ENCODE results near the gene CABP4. TPM values are rescaled to one million over a fixed set of nuclear protein-coding genes. Genes with fewer than 3 reads are reported as not detected.
A peak's percentile ranks its signal among the peaks of the same experiment; 100 is the strongest.
"Not testable (repeated sequence)": the region's sequence is repeated elsewhere in the genome, so short reads cannot be mapped to it uniquely, and the experiment has no call there.

The CABP4 gene
- total RNA-seq, 1 donor from 2014 or later, result 0.96 TPM

- DNase-seq (ENCODE audit: low spot score), result no peak
These were observed 1.1 kb upstream of the CABP4 start for GRCh38 chr11:67453816-67454732.

- no peak for DNase-seq (ENCODE audit: low spot score)
These were observed 1.0 kb downstream of the CABP4 start for GRCh38 chr11:67456068-67456705.

- DNase-seq (ENCODE audit: low spot score), result no peak
These were observed 2.3 kb downstream of the CABP4 start for GRCh38 chr11:67457453-67457852.

GRCh38 chr11:67458266-67458665 is 3.1 kb downstream of the CABP4 start:
- DNase-seq (ENCODE audit: low spot score), result no peak

- no peak for DNase-seq (ENCODE audit: low spot score)
These were observed 8.0 kb downstream of the CABP4 start for GRCh38 chr11:67463186-67463585.

GRCh38 chr11:67463680-67464410 is 8.7 kb downstream of the CABP4 start:
- no peak for DNase-seq (ENCODE audit: low spot score)

GRCh38 chr11:67464411-67465188 is 9.4 kb downstream of the CABP4 start:
- DNase-seq (ENCODE audit: low spot score), result peak; percentile 69

- DNase-seq (ENCODE audit: low spot score), result no peak
These were observed 10.0 kb downstream of the CABP4 start for GRCh38 chr11:67465189-67465510.

GRCh38 chr11:67465530-67465929 is 10.4 kb downstream of the CABP4 start:
- DNase-seq (ENCODE audit: low spot score), result not testable (repeated sequence)

GRCh38 chr11:67466367-67466766 is 11.2 kb downstream of the CABP4 start:
- DNase-seq (ENCODE audit: low spot score), result no peak

- DNase-seq (ENCODE audit: low spot score), result no peak
These were observed 12.0 kb downstream of the CABP4 start for GRCh38 chr11:67466962-67467771.

GRCh38 chr11:67468056-67468455 is 12.9 kb downstream of the CABP4 start:
- no peak for DNase-seq (ENCODE audit: low spot score)

GRCh38 chr11:67468456-67468758 is 13.3 kb downstream of the CABP4 start:
- DNase-seq (ENCODE audit: low spot score), result no peak

- DNase-seq (ENCODE audit: low spot score), result peak; percentile 93
These were observed 13.8 kb downstream of the CABP4 start, which contains the start of gene TMEM134 for GRCh38 chr11:67468759-67469507. Gene TMEM134, minus strand, starts transcription at chr11:67469251. Its CDS starts 59 bp downstream, at chr11:67469192.

GRCh38 chr11:67469508-67469811 is 14.3 kb downstream of the CABP4 start:
- no peak for DNase-seq (ENCODE audit: low spot score)

GRCh38 chr11:67470337-67471002 is 15.3 kb downstream of the CABP4 start:
- DNase-seq (ENCODE audit: low spot score), result no peak

GRCh38 chr11:67472882-67473281 is 17.7 kb downstream of the CABP4 start:
- no peak for DNase-seq (ENCODE audit: low spot score)

- not testable (repeated sequence) for DNase-seq (ENCODE audit: low spot score)
These were observed 21.5 kb downstream of the CABP4 start for GRCh38 chr11:67476692-67477091.

GRCh38 chr11:67477344-67478050 is 22.3 kb downstream of the CABP4 start:
- DNase-seq (ENCODE audit: low spot score), result not testable (repeated sequence)
